AG04450 (cell line): Measurements from ENCODE around the gene DOK6. TPM values are rescaled to one million over a fixed set of nuclear protein-coding genes. Genes with fewer than 3 reads are reported as not detected.

Source experiments
- CTCF ChIA-PET: fragments of 300-600, 350-600 bp; formaldehyde crosslinking; extraction: SDS; loops from one replicate; lab custom pipeline; 2022; ENCODE audit warnings: antibody characterized with exemption, inconsistent platforms; lab: Charles Lee
- POLR2A ChIA-PET: fragments of 350-600 bp; formaldehyde crosslinking; extraction: SDS; loops from one replicate; lab custom pipeline; 2021; ENCODE audit warnings: antibody characterized with exemption, inconsistent platforms; lab: Yijun Ruan, JAX
- DNase-seq: peaks from one replicate; pipeline ENCODE4 v3.0.0-alpha.2; 2011; ENCODE audit warnings: low read depth, low spot score
- H3K27ac ChIP-seq: one replicate; pipeline ENCODE4 v1.5.1; 2012; ENCODE audit warnings: low read depth, low read length, control low read depth
- H3K27me3 ChIP-seq: one replicate; pipeline ENCODE4 v1.6.0; 2012; ENCODE audit warnings: low read length; ENCODE audit not compliant: control insufficient read depth, insufficient read depth
- H3K4me3 ChIP-seq: 2 replicates; pipeline ENCODE4 v1.5.1; 2011; ENCODE audit warnings: mild to moderate bottlenecking, low read depth, low read length, control low read depth
- H3K9me3 ChIP-seq: 2 replicates; pipeline ENCODE4 v1.5.1; 2012; ENCODE audit warnings: low read length; ENCODE audit not compliant: control insufficient read depth, insufficient read depth
- polyA plus RNA-seq: library from polyadenylated mRNA; depleted of rRNA; stranded (reverse); fragments of >200 nt; gene quantifications from 2 replicates; pipeline ENCODE4 v1.2.3, GENCODE V29; 2011
- TF ChIP-seq, protein P1 (sequence below): IDR thresholded peaks from 2 replicates; pipeline ENCODE4 v1.5.1; 2011; ENCODE audit warnings: low read depth, low read length, control low read depth, inconsistent platforms

Gene DOK6
- polyA plus RNA-seq, 1 experiment = 0.16 TPM

DNA sequence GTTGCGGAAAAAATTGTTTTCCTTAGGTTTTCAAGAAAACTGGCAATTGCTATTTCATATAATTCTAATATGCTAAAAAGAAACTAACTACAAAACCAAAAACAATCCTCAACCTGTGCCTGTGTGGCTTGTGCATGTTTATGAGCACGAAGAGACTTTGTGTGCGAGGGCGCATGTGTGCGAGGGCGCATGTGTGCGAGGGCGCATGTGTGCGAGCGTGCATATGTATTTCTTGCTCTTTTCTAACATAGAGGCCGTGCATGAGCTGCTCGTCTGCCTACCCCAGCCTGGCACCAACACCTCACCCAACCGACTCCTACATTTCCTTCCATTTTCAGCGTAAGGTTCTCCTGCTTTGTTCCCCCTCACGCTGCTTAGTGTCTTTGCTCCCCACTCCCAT lies 211.6 kb downstream of the DOK6 start:
- H3K27me3 ChIP-seq = no peaks in the 10 kb centered on the region
- TF ChIP-seq, protein P1, sequence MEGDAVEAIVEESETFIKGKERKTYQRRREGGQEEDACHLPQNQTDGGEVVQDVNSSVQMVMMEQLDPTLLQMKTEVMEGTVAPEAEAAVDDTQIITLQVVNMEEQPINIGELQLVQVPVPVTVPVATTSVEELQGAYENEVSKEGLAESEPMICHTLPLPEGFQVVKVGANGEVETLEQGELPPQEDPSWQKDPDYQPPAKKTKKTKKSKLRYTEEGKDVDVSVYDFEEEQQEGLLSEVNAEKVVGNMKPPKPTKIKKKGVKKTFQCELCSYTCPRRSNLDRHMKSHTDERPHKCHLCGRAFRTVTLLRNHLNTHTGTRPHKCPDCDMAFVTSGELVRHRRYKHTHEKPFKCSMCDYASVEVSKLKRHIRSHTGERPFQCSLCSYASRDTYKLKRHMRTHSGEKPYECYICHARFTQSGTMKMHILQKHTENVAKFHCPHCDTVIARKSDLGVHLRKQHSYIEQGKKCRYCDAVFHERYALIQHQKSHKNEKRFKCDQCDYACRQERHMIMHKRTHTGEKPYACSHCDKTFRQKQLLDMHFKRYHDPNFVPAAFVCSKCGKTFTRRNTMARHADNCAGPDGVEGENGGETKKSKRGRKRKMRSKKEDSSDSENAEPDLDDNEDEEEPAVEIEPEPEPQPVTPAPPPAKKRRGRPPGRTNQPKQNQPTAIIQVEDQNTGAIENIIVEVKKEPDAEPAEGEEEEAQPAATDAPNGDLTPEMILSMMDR = no peak
- DNase-seq = no peak
- H3K4me3 ChIP-seq = no peak overlapping the region
- H3K27ac ChIP-seq = no peak overlapping the region
- CTCF ChIA-PET = no interaction called here
- POLR2A ChIA-PET = no interaction called here
- no peaks in the 10 kb centered on the region for H3K9me3 ChIP-seq

DNA sequence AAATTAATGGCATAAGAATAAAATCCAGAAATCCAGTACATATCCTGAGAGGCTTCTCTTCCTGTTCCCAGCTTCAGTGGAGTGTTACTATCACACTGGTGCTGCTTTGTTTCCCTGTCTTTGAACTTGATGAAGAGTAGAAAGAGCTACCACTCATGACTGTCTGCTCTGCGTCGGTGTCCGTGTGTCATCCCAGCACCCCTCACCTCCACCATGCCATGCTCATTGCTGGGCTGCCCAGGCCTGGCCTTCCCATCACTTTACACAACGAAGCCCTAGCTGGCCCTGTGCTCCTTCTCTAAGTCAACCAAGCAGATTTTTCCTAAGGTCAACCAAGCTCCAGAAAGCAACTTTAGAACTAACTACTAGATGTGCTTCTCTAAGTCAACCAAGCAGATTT lies 215.4 kb downstream of the DOK6 start:
- POLR2A ChIA-PET = no interaction called here
- Histone ChIP-seq H3K9me3 (no peaks in the 10 kb centered on the region), H3K4me3 (no peak overlapping the region), H3K27ac (no peak overlapping the region), H3K27me3 (no peaks in the 10 kb centered on the region)
- no peak for DNase-seq
- TF ChIP-seq, protein P1 = no peak
- CTCF ChIA-PET = no interaction called here

DNA sequence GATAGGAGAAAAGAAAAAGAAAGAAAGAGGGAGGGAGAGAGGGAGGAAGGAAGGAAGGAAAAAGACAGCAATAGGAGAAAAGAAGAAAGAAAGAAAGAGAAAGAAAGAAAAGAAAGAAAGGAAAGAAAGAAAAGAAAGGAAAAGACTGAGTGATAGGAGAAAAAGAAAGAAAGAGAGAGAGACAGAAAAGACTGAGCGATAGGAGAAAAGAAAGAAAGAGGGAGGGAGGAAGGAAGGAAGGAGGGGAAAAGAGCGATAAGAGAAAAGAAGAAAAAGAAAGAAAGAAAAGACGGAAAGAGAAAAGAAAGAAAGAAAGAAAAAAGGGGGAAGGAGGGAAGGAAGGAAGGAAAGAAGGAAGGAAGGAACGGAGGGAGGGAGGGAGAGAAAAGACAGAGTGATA lies 216.7 kb downstream of the DOK6 start:
- CTCF ChIA-PET = no interaction called here
- no peaks in the 10 kb centered on the region for H3K27me3 ChIP-seq
- TF ChIP-seq, protein P1 = no peak
- H3K9me3 ChIP-seq = no peaks in the 10 kb centered on the region
- H3K27ac ChIP-seq = no peak overlapping the region
- no peak overlapping the region for H3K4me3 ChIP-seq
- no peak for DNase-seq
- POLR2A ChIA-PET = no interaction called here

DNA sequence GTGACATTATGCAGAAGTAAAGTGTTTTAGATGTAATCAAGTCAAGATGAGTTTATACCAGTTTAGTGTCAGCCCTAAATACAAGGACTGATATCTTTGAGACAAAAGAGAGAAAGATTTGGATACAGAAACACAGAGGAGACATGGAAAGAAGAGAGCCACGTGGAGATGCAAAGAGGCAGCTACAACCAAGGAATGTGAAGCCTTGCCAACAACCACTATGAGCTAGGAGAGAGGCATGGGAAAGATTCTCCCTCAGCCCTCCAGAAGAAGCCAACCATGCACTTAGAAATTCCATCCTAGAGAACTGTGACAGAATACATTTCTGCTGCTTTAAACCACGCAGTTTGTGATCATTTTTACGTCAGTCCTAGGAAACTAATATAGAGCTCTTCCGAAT lies 217.2 kb downstream of the DOK6 start:
- ChIA-PET POLR2A (no interaction called here), CTCF (interaction anchor here (0.6 kb wide), 1 partner anchor 1591 kb away, joined by 3 read pairs; no protein-coding TSS in a partner anchor)
- H3K27ac ChIP-seq = no peak overlapping the region
- no peaks in the 10 kb centered on the region for H3K27me3 ChIP-seq
- TF ChIP-seq, protein P1 = no peak
- peak; percentile 8 for DNase-seq
- H3K4me3 ChIP-seq = no peak overlapping the region
- H3K9me3 ChIP-seq = no peaks in the 10 kb centered on the region

DNA sequence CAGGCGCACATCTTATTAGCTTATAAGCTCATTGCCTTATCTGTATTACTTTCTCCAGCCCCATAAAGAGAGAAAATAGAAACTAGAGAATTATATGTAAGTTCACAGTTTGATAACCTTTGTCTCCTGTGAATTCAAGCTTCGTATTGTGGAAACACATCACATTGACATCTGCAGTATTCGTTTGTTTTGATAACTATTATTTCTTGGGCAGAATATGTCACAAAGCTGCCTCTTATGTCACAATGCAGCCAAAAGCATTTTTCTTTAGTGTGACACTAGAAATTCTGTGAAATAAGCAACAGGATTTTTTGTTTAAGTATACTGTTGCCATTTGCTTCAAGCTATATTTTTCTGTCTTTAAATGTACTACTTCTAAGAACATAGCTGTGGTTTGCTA lies 221.5 kb downstream of the DOK6 start:
- POLR2A ChIA-PET = no interaction called here

More for the DNA sequence above, 221.5 kb downstream of the DOK6 start:
- no peaks in the 10 kb centered on the region for H3K9me3 ChIP-seq
- no peak for DNase-seq
- H3K27ac ChIP-seq = no peak overlapping the region
- CTCF ChIA-PET = no interaction called here
- no peak overlapping the region for H3K4me3 ChIP-seq
- TF ChIP-seq, protein P1 = no peak
- no peaks in the 10 kb centered on the region for H3K27me3 ChIP-seq
